GM19238 (cell line): ENCODE results near the gene MORN5.

Experiments
- DNase-seq: peaks from one replicate; pipeline ENCODE4 v3.0.0; 2011; ENCODE audit warnings: low spot score; ENCODE audit not compliant: insufficient read length

Gene MORN5

DNA sequence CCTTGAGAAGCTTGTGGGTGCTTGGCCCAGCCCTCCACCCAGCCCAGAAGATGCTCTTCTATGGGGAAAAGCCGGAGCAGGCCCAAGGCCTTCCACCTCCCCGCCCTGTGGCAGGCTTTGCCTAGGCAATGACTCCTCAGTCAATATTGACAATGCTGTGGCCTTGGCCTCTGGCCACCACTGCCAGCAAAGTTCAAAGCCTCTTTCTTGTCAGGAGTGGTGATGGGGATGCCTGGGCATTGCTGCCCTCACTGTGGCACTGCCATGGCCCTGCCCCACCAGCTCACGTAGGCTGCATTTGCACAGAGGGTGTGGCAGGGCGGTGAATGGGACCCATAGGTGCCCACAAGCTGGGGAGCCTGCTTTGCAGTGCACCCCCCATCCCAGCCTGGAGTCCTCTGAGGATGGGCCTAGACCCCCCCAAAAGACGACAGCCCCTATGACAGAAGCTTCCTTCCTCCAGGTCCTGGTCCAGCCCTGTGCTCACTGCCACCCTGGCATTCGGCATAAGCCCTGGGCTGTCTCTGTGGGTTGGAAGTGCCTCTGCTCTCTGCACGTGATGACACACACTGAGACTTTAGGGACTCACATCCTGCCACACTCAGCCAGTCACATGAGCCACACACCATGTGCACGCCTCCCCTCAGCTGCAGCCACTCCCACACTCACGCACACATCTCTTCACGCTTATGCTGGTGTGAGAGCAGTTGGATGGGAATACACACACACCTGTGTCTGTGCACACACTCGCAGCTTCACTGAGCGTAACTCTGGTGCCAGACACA, 31.1 kb downstream of the MORN5 start:
- DNase-seq = no peak

DNA sequence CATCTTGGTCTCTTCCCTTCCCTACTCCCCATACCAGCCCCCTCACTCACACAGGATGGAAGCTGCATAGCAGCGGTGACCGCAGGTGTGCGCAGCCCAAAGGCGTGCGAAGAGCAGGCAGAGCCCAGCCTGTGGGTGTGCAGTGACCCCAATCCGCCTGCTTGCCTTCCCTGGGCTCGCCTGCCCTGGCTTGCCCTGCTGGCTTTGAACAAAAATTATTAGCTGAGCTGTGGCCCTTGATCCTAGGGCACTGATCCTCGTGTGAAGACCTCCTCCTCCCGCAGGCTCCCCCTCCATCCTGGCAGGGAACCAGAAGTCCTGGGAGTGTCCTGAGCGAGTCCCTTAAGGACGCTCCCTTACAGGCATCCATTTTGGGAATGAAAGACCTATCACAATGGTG, 31.9 kb downstream of the MORN5 start:
- no peak for DNase-seq

DNA sequence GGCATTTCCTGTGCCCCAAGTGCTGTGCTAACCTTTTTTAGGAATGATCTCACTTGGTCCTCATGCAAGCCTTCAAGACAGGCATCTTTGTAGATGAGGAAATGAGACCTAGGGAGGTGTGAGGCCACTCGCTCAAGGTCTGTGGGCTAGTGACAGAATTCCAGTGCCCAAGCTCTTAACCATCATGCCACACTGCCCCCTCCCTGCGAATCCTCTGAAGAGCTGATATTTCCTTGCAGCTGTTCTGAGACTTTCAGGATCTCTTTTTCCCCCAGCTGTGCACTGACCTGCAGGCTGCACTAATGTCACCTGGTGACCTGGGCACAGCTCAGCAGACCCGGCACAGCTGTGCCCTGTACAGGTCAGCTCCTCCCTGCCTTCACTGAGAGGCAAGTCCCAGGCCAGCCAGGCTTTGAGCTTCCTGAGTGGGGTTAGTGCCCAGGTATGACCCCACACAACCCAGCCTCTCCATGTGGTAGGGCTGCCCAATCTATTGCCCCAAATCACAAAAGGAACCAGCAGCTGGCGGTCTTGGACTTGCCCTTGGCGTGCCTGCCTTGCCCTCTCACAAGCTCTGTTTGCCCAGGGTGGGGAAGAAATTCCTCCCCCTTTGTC, 32.7 kb downstream of the MORN5 start:
- no peak for DNase-seq

DNA sequence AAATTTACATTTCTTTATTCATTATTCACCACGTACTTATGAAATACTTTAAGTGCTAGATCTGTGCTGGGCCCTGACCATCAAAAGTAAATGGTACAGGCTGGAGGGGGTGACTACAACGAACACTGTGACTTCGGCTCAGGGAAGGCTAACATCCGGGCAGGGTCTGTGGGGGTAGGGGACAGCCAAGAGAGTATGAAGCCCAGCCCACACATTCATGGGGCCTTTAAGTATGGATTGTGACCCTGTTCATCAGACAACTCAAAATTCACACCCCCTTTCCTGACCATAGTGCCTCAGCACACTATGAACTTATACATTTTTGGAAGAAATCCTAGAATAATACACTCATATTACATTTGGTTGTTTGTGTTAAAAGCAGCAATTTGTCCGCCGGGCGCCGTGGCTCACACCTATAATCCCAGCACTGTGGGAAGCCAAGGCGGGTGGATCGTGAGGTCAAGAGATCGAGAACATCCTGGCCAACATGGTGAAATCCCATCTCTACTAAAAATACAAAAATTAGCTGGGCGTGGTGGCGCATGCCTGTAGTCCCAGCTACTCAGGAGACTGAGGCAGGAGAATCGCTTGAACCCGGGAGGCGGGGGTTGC, 33.3 kb downstream of the MORN5 start:
- DNase-seq = no peak

DNA sequence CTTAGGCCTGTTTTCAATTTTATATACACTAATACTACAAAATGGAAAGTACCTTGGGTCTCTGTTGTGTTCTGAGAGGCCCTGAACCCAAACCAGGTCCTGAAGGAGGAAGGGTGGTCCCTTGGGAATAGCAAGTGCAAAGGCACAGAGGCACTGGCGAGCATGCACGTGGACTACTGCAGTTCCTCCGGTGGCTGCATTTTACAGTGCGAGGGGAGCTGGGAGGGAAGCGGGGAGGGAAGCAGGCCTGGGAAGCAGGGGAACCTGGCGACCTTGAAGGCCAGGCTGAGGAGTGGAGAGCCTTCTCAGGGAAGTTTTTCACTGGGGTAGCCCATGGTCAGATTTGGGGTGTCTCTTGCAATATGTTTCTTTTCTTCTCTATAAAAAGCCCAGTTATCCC, 33.9 kb downstream of the MORN5 start:
- no peak for DNase-seq

DNA sequence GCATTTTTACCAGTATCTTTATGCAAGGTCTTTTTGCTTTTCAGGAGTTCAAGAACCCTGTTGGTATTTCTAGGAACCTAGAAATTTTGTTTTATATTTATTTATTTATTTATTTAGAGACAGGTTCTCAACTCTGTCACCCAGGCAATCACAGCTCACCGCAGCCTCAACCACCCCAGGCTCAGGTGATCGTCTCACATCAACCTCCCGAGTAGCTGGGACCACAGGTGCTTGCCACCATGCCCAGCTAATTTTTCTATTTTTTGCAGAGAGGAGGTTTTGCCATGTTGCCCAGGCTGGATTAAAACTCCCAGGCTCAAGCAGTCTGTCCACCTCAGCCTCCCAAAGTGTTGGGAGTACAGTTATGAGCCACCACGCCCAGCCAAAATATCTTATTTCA, 36.2 kb downstream of the MORN5 start:
- DNase-seq = no peak

DNA sequence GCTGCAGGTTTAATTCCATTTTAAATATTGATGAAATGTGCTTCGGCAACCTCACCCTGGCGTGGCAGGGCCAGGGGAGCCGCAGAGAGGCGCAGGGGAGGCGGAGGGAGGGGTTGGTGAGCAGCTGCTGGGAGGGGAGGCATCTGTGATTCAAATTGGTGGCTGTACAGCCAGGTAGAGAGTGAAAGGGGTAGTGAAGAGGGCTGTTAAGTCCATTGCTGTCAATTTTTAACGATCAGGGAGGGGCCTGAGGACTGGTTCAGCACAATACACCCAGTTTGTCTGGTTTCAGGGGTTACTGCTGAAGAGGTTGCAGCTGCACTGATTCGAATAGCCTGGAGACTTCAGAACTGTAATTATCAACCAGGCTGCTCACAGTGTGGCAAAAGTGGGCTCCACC, 37.7 kb downstream of the MORN5 start:
- DNase-seq = no peak

DNA sequence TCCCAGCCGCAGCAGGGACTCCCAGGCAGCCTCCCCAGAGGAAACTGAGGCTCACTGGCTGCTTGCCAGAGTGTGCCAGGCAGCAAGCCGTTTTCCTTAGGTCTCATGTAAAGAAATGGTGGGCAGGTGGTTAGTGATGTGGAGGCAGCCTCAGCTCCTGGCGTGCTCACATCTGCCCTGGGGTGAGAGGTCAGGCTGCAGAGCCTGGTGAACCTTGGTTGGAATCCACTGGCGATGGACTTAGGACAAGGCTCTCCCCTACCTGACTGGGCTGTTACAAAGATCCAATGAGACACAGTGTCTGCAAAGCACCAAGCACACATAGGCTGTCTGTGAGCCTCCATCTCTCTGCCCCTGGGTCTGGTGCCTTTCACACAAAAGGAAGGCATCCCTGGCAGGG, 38.2 kb downstream of the MORN5 start:
- no peak for DNase-seq

DNA sequence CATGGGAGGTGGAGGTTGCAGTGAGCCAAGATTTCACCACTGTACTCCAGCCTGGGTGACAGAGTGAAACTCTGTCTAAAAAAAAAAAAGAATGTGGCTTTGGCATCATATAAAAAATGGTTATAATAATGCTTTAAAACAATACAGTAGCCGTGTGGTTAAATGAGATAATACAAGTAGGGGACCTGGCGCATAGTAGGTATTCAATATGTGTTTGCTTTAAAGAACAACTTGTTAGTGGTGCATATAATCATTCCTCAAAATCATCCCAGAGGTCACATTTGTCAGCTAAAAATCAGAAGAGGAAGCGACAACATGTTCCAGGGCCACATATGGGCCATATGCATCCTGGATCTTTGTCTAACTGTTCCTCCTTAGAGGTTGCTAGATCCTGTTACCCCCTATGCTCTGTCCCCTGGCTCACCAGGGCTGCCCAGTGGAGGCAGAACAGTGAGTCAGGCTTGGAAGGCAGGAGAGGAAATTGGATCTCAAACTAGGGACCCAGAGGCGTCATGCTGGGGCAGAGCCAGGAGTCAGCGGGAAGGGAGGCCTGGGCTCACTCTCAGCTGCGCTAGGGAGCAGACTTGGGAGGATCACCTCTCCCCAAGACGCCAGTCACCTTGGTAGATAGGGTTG, 41.4 kb downstream of the MORN5 start:
- DNase-seq = no peak

DNA sequence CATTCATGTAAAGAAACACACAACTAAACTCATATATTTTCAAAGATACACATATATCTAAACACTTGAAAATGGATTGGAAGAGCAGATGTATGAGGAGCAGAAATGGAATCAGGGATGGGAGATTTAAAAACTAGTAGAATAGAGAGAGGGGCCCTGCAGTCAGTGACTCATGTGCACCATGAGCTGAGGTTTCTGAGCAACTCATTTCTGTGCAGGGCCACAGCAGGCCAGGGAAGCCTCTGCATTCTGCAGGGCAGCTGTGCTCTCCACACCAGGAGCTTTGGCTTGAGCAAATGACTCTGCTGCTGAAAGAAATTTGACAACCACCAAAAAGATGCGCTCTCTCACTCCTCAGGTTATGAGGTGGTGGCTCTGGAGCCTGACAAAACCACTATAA, 41.9 kb downstream of the MORN5 start:
- DNase-seq = no peak

DNA sequence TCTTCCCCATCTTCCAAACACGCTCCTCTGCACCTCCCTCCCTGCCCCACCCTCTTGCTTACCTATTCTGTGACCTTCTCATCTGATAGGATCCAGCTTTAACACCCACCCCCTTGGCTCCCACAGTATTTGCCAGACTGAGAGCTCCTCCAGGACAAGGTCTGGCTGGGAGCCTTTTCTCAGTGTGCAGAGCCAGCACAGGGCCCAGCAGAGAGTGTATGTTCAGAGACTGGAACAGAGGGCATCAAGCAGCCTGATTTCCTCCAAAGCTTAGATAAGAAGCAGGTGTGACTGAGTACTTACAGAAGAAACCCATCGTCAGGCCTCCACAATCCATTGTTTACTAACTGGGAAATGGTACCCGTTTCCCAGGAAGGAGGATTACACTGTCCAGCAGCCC, 42.4 kb downstream of the MORN5 start:
- no peak for DNase-seq

DNA sequence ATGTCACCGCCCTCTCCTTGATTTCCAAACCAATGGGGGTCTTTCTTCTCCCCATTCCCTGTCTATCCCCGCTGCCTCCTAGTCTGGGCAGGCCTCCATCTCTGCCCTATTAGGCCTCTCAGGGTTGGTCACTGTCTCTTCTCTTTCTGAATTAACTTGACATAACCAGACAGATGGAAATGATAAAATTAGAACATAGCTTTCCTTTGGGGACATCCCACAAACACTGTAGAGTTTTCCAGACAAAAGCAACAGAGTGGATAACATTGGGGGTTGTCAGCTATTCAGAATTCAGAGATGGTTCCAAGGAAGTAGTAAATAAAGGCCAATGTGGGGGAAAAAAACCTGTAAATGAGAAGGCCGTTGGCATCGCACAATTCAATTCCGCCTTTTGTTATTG, 44.3 kb downstream of the MORN5 start:
- no peak for DNase-seq

DNA sequence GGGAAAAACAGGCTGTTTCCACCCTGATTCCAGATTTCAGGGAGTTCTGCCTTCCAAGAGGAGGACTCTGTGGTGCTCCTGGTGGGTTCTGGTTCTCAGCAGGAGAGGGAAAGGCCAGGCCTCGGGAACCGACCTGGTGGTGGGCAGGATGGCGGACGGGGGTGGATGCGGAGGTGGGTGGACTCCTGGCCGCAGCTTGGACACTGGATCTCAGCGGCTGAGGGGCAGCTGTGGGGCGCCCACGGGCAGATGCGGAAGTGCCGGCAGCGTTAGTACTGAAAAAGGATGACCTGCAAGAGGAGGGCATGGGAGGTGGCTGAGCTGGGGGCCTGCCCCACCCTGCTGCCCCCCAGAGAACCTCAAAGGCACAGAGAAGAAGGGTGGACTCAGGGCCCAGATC, 44.8 kb downstream of the MORN5 start:
- no peak for DNase-seq

DNA sequence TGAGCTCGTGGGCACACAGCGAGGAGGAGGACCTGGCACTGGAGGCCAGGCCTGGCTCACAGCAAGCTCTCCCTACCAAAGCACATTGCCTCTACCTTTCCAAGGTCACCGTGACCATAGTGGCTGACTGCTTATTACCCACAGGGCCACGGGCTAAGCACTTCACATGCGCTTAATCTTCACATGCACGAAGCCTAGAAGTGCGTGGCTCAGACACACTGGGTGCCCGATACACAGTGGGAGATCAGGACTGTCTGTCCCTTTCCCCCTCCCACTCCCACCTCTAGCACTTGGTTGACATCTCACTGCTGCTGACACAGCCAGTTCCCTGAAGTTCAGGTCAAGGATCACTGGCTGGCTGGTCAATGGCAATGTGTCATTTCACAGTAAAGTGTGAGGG, 45.5 kb downstream of the MORN5 start:
- no peak for DNase-seq

DNA sequence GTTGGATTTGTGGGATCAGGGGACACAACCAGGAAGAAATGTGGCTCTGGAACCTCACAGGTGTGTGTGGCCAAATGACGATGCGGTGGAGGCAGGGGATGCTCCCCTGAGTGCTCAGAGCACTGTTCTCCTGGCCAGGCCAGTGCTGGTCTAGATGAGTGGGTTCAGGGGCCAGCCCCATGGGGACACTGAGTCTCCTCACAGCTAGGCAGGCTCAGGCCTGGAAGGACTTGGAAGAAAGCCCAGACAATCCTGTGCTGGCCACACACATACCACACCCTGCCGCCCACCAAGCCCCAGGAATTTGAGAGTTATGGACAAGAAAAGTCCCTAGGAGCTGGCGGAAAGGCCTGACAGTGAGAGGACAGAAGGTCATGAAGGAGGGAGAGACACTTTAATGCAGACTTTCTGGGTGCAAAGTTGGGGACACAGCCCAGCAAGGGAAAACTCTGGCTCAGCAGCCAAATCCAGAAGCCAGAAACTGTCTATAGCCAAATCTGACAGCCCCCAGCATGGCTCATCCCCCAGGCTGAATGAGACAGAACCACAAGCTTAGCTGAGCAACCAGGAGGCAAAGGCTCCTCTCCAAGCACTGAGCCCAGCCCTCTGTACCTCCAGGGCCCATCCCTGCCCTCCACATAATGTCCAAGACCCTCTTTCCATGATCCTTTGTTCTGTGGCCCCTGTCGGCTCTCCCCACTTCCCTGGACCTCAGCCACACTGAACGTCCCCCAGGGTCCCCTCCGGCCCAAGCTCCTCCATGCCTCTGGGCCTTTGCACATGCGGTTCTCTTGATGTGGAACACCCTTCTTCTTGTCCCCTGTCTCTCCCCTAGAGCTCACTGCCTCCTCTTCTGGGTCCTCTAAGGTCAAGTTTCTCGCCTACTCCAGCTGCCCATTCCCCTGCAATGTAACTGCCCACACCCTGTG, 46.7 kb downstream of the MORN5 start:
- DNase-seq = no peak

DNA sequence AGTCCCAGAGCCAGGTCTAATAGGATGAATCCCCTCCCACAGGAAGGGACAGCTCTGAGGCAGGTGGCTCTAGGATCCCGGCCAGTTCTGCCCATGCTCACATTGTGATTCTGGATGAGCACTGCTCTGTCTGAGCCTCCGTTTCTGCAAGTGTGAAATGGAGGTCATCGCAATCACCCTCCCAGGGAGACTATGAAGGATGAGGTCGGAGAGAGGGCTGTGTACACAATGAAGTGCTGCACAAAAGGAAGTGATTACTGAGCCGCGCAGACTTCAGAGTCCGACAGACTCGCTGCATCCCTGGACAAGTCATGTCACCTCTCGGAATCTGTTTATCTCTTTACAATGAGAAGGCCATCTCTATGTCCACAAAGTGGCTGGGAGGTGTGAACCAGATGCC, 47.4 kb downstream of the MORN5 start:
- DNase-seq = no peak

DNA sequence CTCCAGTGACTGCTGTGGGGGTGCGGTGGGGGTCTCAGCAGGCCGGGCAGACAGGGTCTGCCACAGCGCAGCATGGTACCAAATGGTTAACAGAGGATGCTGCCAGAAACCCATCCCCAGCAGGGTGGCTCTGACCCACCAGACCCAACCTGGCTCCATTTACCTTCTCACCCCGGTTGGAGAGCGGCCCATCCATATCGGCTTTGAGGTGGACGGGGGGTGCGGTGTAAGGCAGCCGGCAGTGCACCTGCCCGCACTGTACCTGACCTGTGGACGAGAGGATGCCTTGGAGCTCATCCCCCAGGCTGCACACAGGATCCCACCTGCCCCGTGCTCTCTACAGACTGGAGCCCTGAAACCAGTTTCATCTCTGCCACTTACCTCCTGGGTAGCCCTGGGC, 49.7 kb downstream of the MORN5 start:
- DNase-seq = no peak

DNA sequence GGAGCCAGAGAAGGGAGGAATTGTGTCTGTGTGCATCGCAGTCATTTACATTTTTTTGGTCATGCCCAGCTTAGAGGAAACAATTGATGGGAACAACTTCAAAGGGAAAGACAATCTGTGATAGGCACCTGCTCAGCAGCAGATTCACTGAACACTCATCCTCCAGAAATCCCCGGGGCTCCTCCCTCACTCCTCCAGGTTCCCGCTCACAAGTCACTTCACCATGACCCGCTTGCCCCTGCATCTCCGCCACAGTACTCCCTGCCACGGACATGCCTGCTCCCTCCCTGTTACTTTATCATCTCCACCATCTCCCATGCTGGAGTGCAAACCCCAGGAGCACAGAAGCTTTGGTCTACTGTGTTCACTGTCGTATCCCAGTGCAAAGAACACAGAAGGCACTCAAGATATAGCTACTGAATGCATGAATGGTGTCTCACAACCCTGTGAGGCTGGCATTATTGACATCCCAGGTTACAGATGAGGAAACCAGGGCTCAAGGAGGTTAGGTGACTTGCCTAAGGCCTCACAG, 52.8 kb downstream of the MORN5 start:
- DNase-seq = no peak

DNA sequence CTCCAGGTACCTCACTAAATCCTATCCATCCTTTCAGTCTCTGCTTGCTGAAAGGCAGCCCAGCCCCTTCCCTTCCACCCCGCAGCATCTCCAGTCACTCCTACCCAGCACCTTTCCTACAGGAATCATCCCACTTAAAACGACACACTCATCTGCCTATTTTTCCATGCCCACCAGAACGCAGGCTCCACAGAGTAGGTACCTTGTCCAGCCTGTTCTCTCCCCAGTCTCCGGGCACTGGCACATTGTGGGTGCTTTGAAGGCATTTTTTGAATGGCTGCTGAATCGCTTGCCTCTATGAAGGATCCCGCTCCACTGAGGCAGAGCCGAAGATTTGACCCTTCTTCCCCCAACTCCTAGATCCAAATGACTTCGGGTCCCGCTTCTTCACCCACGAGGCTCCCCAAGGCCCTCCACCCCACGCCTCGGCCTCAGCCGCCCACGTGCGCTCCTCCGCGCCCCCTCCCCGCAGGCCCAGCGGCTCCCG, 53.4 kb downstream of the MORN5 start:
- DNase-seq = no peak

DNA sequence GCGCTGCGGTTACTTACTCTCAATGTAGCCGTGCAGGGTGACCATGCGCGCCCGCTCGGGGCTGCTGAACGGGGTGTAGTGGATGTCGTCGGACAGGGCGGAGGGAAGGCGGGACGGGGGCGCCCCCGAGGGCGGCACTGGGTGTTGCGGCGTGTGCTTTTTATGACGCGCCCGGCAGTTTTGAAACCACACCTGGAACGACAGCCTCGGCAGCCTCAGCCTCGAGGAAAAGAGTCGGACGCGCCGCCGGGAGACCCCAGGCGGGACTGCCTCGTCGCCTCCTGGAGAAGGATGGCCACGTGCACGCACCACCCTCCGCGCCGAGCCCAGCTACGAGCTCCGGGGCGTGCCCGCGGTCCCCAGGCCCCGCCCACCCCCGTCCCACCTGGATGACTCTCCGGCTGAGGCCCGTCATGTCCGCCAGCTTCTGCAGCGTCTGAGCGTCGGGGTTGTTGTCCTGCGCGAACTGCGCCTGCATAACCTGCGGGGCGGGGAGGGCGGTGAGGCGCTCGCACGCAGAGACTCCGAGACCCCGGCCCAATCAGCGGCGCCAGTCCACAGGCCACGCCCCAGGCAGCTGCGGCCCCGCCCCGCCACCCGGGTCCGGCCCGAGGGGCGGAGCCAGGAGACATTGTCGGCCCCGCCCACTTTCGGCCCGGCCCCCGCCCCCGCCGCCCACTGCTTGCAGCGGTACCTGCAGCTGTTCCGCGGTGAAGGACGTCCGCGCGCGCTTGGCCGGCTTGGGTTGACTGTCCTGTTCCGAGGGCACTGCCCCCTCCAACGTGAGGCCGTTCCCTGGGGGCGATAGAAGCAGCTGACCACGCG, 54.1 kb downstream of the MORN5 start:
- DNase-seq = peak; percentile 72
